ENCODE measurements around the gene NR4A3. TPM values are rescaled to one million over a fixed set of nuclear protein-coding genes. Genes with fewer than 3 reads are reported as not detected.
A peak's percentile ranks its signal among the peaks of the same experiment; 100 is the strongest.
"Not testable (repeated sequence)": the region's sequence is repeated elsewhere in the genome, so short reads cannot be mapped to it uniquely, and the experiment has no call there.

NR4A3 gene
- under 0.01 TPM in 2 replicates for total RNA-seq

- DNase-seq (ENCODE audit: low read depth in 2 of 2): peak; percentile 95 to 98
Measured at GRCh38 chr9:99821396-99822108, at the start of gene NR4A3. Gene NR4A3 (plus strand): TSS chr9:99821885. CDS start chr9:99828043, 6,158 bp downstream.

DNA sequence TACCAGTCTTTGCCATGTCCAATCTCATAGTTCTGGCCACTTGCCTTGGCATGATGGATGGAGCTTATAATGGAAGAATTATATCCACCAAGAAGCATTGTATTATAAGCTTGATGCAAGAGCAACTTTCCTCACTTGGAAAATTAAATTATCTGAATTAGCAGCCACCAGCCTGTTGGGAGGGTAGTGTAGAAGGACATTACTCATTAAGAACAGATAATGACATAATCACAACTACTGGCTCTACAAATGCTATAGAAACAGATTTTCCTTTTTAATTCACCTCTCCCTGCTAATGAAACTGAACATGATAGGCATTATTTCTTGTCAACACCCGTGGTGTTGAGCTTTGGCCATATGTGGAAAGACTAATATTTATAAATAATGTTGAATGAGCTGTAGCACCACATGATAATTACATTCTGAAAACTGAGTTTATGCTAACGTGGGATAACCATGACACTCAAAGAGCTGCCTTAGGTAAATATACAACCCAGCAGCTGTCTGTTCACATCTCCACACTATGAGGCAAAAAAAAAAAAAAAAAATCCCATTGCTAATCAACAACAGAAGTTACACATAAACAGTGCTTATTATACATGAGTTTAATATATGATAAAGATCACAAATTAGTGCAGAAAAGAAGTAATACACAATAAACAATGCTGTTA lies 48.1 kb upstream of the NR4A3 start:
- no peak for DNase-seq (ENCODE audit: low read depth in 2 of 2)

DNA sequence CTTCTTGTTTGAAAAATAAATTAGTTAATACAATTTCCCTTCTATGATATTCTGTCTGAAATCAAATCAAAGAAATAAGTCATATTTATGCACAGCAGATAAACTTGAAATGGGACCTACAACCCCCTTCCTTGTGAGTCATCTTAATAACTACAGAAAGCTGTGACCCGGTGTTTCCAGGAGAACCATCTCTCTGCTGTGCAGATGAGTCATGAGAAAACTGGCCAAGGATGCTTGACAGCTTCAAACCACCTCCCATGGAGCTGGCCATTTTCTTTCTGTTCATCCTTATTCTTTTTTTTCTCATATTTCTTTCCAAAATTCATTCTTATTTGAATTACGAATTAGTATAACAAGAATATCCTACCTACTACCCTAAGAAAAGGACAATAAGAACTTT lies 43.4 kb upstream of the NR4A3 start:
- peak in 1 of 2 donors; percentile 35 for DNase-seq (ENCODE audit: low read depth in 2 of 2)

DNA sequence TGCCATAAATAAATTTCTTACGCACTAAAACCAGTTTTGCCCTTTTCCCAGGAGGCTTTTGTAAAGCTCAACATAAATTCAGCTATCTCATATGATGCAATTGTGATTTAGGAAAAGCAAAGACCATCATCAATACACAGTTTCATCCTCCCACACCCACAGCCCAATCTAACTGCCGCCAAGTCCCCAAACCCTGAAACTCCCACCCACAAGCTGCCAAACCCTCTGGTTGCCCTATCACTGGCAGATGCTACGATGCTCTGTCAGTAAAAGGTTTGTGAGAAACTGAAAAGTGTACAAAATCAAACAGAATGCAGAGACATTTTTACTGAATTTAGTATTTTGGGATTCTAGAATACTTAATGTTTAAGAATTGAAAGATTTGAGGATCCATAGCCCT lies 42.8 kb upstream of the NR4A3 start:
- DNase-seq (ENCODE audit: low read depth in 2 of 2): no peak

- no peak for DNase-seq (ENCODE audit: low read depth in 2 of 2)
Measured at GRCh38 chr9:99779277-99779676, 42.4 kb upstream of the NR4A3 start.

GRCh38 chr9:99782349-99782748 lies 39.3 kb upstream of the NR4A3 start:
- DNase-seq (ENCODE audit: low read depth in 2 of 2): not testable (repeated sequence)

DNA sequence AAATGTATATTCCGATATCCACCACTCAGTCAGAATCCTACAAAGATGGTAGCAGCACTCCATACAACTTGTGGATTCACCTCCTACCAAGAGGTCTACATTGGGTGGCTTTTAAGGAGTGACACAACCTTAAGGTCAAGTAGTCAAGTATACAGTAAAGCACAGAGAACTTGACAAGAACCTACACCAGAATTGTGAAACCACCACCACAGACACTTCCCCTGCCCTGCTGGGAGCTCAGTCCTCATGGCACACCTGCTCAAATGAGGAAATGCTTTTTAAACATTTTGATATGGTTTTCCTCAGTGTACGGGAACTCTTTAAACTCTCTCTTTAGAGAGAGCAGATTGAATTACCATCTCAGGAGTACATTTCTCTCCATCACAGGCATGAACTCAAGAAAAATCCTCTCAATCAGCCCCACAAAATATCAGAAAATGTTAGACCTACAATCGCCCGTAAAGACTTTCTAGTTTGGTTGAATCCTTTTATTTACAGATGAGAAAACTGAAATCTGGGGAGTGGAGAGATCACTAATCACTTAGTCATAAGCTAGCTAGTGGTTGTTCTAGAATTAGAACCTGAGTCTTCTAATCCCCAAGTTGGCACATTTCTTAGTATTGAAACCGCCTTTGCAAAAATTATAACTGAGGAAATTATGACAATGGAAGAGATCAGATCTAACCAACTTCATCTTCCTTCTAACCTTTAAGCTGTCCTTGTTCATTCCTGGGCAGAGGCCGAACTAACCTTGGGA lies 38.5 kb upstream of the NR4A3 start:
- DNase-seq (ENCODE audit: low read depth in 2 of 2): no peak

- DNase-seq (ENCODE audit: low read depth in 2 of 2): no peak
Measured at GRCh38 chr9:99783799-99784198, 37.9 kb upstream of the NR4A3 start.

GRCh38 chr9:99785010-99785590 lies 36.6 kb upstream of the NR4A3 start:
- no peak for DNase-seq (ENCODE audit: low read depth in 2 of 2)

GRCh38 chr9:99787556-99787955 lies 34.1 kb upstream of the NR4A3 start:
- no peak for DNase-seq (ENCODE audit: low read depth in 2 of 2)

GRCh38 chr9:99793528-99793927 lies 28.2 kb upstream of the NR4A3 start:
- no peak for DNase-seq (ENCODE audit: low read depth in 2 of 2)

DNA sequence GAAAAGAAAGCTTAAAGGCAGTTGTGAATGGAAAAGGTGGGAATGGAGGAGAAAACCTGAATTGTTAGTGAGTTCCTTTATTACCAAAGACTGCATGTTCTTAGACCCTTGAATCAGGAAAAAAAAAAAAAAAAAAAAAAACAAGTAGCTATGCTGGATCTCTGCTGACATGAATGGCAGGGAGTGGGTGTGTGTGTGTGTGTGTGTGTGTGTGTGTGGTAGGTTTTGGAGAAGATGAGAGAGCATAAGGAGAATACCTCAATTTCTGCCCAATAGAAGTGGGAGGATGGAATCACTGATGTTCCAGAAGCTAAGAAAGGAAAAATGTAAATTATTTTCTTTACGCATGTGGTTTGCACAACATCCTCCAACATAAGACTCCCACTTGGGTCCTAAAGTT lies 25.5 kb upstream of the NR4A3 start:
- DNase-seq (ENCODE audit: low read depth in 2 of 2): no peak

DNA sequence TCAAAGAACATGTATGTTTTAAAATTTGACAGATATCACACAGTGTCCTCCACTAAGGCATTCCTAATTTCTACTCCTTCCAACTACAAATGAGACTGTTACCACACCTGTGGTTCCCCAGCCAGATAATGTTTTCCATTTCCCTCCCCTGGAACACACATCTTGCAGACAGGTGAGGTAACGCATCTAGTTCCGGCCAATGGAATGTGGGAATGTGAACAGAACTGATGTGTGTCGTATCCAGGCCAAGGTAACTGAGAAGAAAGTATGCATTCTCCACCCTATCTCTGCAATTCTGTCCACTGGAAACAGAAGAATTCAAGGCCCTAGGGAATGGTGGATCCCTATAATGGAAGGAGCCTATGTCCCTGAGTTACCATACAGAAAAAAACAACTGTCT lies 19.9 kb upstream of the NR4A3 start:
- DNase-seq (ENCODE audit: low read depth in 2 of 2): no peak

DNA sequence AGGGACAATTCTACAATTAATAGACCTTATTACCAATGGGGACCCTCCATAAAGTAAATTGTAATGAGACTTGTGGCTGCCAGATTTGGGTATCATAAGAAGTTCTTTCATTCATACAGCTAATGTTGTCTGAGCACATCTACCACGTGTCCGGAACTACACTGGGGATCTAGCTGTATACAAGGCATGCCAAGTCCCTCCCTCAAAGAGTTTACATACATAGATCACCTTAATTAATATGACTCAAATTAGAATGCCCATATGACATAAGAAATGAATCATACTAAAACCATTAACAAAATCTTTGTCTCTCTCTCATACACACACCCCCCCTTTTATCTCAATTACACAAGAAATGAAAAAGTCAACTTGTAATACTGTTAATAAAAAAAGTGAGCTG lies 18.0 kb upstream of the NR4A3 start:
- no peak for DNase-seq (ENCODE audit: low read depth in 2 of 2)

- DNase-seq (ENCODE audit: low read depth in 2 of 2): peak in 1 of 2 donors; percentile 66
Measured at GRCh38 chr9:99807276-99807852, 14.3 kb upstream of the NR4A3 start.

- no peak for DNase-seq (ENCODE audit: low read depth in 2 of 2)
Measured at GRCh38 chr9:99807956-99808355, 13.7 kb upstream of the NR4A3 start.

DNA sequence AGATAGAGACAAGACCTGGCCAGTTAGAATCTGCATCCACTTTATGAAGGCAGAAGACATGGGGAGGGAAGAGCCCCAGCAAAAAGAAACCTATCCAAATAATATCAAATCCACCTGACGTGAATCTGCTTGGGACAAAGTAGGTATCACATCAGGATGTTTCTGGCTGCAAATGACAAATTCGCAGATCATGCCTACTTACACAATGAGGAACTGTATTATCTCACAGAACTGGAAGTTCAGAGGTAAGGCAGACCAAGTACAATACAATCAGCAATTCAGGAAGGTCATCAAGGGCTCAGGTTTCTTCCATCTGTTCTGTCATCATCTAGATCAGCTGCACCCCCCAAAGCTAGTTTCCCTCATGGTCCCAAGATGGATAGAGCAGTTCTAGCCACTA lies 13.2 kb upstream of the NR4A3 start:
- DNase-seq (ENCODE audit: low read depth in 2 of 2): no peak

- no peak for DNase-seq (ENCODE audit: low read depth in 2 of 2)
Measured at GRCh38 chr9:99809586-99810319, 11.9 kb upstream of the NR4A3 start.

GRCh38 chr9:99811172-99811571 lies 10.5 kb upstream of the NR4A3 start:
- DNase-seq (ENCODE audit: low read depth in 2 of 2): no peak

DNA sequence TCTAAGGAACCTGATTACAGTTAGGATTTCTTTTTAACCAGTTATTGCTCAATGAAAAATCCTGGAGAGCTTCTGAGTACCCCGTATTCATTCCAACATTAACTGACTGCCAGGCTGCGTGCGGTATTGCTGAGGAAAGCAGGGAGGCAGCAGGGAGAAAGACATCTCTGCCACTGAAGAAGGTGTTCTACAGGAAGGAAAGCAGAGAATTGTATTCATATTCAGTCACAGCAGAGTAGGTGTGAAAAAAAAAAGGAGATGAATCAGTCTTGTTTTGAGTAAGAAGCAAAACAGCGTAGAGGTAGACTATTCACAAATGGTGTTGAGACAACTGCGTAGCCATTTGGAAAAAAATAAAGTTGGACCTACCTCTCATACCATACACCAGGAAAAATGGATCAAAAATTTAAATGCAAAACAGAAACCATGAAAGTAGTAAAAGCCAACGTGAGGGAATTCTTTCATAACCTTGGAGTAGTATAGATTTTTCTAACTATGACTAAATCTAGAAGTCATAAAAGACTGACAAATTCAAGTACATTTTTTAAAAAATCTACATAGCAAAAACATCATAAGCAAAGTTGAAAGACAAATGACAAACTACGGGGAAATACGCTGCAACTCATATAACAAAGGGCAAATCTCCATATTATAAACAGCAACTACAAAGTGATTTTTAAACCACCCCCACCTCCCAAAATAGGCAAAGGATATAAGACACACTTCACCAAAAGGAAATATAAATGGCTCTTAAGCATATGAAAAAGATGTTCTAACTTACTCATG lies 9.9 kb upstream of the NR4A3 start:
- no peak for DNase-seq (ENCODE audit: low read depth in 2 of 2)

All from dermis microvascular lymphatic vessel endothelial cell (primary cell).